Eye (tissue), 1 donor: ENCODE measurements around the gene PTCHD1.

Experiments
- DNase-seq: peaks from one replicate; pipeline ENCODE4 v3.0.0-alpha.2; 2015

The PTCHD1 gene

DNA sequence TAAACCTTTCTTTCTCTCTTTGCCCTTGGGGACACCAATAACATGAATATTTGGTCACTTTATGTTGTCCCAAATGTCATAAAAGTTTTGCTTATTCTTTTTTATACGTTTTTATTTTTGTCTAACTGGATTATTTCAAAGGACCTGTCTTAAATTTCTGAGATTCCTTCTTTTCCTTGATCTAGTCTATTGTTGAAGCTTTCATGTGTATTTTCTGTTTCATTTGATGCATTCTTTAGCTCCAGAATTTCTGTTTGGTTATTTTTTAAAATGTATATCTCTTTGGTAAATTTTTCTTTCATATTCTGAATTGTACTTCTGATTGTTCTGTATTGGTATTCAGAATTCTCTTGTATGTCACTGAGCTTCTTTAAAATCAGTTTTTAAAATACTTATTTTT lies 88.3 kb downstream of the PTCHD1 start:
- no peak for DNase-seq

DNA sequence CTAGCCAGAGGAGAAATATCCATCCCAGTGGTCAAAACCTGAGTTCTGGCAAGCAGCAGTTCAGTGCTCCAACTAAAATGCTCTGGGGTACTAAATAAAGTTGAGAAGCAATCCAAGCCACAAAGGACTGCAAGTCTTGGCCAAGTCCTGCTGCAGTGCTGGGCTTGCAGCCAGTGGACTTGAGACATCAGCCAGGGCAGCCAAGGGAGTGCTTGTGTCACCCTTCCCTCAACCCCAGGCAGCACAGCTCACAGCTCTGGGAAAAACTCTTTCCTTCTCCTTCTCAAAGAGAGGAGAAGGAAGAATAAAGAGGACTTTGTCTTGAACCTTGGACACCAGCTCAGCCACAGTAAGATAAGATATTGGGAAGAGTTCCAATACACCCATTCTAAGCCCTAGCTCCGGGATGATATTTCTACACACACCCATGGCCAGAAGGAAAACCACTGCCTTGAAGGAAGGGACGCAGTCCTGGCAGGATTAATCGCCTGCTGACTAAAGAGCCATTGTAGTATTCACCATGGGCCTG lies 99.8 kb downstream of the PTCHD1 start:
- peak; percentile 1 for DNase-seq

DNA sequence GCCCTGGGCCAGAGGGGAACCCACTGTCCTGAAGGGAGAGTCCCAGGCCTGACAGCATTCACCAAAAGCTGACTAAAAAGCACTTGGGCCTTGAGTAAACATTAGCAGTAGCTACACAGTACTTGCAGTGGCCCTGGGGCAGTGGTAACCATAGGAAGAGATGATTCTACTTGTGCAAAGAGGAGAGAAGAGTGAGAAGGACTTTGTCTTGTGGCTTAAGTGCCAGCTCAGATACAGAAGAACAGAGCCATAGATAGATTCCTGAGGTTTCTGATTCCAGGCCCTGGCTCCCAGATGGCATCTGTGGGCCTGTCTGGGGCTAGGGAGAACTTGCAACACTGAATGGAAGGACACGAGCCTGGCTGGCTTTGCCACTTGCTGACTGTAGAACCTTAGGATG lies 100.5 kb downstream of the PTCHD1 start:
- no peak for DNase-seq

DNA sequence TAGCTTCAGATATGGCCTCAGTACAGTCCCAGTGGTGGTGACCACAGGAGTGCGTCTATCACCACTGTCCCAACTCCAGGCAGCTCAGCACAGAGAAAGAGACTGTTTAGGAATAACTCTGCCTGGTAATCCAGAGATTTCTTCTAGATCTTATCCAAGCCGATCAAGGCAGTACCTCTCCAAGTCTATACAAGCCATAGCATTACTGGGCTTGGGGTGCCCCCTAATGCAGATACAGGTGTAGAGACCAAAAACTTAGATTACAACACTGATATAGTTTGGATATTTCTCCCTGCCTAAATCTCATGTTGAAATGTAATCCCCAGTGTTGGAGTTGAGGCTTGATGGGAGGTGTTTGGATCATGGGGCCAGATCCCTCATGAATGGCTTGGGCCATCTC lies 100.9 kb downstream of the PTCHD1 start:
- DNase-seq, result peak; percentile 6

DNA sequence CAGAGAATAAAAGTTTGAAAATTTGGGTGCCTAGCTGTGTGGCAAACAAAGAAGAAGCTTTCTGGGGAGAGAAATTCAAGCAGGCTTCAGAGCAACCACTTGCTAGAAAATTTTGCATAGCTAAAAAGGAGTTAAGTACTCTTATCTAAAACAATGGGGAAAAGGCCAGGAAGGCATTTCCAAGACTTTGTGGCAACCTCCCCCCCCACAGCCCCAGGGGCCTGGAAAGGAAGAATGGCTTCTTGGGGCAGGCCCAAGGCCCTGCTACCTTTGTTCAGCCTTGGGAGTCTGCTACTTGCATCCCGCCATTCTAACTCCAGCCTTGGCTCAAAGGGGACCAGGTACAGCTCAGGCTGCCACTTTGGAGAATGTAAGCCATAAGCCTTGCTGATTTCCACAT lies 102.2 kb downstream of the PTCHD1 start:
- no peak for DNase-seq

DNA sequence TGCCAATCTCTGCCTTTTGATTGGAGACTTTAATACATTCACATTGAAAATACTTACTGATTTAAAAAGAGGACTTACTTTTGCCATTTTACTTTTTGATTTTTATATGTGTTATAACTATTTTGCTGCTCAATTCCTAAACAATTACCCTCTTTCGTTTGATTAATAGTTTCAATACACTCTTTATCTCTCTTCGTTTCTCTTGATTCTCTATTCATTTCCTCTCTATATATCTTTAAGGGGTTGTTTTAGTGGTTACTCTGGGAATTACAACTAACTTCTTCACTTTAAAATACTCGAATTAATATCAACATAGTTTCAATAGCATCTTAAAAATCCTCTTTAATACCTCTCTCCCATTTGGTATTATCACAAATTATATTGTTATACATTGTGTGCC lies 116.6 kb downstream of the PTCHD1 start:
- no peak for DNase-seq
